Stimulated activated CD4-positive, alpha-beta T cell treated with anti-CD3 and anti-CD28 coated beads, Interleukin-1b, Interleukin-23, amount 100 ng/mL, for 4 hours (primary cell): Measurements from ENCODE around the gene PMP22.
"Not testable (repeated sequence)": the region's sequence is repeated elsewhere in the genome, so short reads cannot be mapped to it uniquely, and the experiment has no call there.

ENCODE experiments used
- DNase-seq, 2 donors: peaks; one replicate each; pipeline ENCODE4 v3.0.0-alpha.2; 2020; ENCODE audit warnings: low read depth in 2 of 2

PMP22 gene

DNA sequence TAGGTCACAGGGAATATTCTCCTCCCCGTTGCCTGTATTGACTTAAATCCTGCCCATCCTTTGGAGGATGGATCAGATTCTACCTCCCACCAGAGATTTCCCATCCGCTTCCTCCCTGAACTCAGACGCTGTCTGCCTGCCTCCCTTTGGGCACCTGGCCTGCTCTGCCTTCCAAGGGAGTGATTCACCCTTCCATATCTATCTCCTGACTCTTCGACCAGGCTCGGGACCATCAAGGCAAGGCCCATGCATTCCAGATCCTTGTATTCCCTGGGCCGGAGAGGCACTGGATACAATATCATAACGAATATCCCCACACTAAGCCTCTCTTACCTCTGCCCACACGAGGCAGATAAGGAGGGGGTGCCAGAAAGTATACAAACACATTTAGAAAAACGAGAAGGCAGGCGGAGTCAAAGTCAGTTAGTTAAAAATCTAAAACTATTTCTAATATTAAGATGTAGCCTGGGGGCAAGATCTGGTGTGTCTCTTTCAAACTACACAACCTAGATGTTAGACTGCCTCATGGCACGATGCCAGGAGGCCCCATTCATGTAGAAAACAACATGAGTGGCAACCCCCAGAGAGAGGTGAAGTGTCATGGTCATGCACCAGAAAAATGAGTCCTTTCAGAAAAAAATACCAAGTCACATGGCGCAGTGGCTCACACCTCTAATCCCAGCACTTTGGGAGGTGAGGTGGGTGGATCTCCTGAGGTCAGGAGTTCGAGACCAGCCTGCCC, 9.2 kb downstream of the PMP22 start:
- DNase-seq, result no peak

DNA sequence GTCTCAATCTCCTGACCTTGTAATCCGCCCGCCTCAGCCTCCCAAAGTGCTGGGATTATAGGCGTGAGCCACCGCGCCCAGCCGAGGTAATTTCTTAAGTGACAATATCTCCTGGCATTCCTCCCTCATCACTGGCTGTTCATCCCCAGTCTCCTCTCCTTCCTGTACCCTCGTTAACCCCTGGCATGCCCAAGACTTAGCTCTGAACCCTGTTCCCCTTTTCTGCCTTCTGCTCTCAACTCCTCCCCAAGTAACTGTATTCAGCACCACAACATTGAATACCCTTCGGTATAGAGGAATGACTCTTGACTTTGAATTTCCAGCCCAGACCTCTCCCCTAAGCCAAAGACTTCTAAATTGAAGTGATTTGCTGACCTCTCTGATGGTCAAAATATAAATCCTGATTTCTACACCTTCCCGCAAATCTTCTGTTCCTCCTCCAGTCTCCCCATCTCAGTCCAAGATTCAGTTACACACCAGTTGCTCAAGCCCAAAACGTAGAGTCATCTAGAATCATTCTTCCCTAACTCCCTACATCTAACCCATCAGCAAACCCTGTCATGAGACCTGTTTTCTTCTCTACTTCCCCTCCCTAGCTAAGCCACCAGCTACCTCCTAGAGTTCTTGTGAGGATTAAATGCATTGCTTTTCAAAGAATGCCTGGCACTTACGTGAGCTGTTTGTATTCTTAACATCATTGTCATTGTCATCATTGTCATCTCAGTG, 14.8 kb downstream of the PMP22 start:
- DNase-seq, result no peak

DNA sequence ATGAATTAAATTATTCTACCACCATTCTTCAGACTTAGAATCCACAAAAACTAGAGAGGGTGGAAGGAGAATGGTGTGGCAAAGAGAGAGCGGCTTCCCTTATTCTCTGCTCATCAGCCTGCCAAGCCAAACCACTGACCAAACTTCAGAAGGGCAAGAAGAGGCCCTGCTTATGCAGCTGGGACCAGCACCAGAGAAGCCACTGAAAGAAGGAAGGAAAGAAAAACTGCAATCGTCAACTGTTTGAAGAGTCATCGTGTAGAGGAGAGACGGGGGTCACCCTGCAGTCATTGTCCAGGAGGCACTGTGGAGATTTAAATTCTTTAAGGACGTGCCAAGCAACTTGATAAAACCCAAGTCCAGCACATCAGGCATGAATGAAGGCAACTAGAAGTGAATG, 15.6 kb downstream of the PMP22 start:
- no peak for DNase-seq

DNA sequence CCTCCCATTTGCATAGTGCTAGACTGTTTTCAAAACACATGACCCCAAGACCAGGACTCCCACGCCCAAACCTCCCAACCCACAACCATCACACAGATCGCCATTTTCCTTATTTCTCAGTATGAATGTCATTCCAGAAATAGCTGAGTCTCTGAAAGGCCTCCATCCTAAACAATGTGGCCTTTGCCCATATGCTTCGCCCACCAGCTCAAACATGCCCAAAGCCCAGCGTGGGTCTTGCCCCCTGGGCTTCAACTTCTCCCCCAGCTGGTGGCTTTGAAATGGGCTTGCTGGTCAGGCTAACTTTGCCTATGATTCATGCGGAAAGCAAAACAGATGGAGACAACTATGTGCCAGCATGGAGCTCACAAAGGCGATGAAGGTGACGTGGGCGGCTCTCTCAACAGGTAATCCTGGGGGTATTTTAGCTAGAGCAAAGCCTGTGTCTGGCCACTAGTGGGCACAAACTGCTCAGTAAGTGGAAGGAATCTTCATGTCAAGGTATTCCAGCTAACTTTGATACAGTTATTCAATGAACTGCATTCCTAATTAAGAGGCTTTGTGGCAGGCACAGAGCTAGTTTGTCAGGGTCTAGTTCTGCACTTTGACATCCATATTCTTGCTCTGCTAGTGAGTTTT, 17.1 kb downstream of the PMP22 start:
- no peak for DNase-seq

DNA sequence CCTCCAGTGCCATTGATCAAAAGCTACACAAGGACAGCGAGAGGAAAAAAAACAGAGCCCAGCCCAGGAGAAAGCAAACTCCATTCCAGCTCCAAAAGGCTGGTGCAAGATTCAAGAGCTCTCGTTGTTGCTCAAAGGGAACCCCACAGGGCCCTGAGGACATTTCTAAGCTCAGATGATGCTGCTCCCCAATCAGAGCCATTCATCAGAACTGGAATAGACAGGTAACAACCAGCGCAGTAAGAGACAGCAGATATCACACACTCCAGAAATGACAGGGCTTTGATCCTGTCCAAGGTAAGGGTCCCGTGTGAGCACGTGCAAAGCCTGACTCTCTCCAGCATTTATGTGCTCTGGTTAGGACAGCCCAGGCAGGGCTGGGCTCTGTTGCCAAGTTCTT, 20.1 kb downstream of the PMP22 start:
- DNase-seq, result no peak

DNA sequence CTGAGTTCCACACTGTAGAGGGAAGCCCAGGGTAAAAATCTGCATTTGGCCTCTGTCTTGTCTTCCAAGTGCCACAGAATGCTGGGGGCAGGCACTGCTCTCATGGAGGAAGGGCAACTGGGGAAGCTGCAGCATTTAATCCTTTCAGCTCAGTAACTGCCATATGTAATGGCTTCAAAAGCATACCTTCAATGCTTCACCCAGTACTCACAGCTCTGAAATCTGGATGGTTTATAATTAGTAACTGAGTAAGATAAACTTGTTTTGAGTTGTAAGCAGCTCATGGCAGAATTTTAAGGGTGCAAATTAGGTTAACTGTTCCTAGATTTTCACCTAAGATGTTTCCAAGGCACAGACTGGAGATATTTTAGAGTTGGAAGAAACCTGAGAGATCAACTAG, 24.5 kb downstream of the PMP22 start:
- DNase-seq, result no peak

DNA sequence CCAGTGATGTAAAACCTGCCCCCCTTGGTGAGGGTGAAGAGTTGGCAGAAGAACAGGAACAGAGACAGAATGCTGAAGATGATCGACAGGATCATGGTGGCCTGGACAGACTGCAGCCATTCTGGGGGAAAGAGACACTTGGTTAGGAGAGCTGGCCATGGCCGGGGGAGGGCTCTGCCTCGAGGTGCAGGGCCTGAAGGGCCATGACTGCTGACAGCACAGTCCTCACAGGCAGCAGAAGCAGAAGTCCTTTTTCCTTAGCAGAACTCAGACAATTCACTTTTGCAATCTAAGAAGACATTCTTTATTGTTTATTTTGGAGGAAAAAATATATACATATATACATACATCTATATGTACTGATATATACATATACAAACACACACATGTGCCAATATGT, 25.6 kb downstream of the PMP22 start:
- no peak for DNase-seq

DNA sequence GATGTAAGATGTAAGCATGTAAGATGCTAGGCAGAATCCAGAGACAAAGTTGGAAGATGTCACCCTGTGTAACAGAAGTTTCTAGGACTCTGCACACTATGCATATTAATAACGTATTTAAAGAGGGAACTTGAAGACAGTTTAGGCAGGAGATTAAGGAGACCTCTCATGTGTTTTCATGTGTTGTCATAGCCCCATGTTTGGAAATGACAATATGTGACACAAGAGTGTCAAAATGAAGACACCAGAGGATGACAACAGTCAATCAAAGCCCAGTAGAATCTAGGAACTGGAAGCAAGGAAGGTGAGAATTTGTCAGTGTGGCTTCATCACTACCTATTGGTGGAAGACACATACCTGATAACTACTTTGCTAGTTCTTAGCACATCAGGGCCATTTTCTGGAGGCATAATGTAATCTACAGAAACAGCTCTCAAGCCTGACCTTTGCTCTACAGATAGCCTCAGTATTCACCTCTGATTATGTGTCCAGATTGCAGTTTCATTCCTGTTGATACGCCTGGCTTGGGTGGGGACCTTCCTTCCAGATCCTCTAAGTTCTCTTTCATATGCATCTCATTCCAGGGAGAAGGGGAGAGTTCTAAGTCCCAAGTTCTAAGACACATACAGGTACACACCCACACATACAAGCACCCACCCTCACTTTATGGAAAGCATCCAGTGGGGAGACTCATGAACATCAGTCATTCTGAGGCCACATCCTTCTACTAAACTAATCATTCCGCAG, 26.3 kb downstream of the PMP22 start:
- no peak for DNase-seq

DNA sequence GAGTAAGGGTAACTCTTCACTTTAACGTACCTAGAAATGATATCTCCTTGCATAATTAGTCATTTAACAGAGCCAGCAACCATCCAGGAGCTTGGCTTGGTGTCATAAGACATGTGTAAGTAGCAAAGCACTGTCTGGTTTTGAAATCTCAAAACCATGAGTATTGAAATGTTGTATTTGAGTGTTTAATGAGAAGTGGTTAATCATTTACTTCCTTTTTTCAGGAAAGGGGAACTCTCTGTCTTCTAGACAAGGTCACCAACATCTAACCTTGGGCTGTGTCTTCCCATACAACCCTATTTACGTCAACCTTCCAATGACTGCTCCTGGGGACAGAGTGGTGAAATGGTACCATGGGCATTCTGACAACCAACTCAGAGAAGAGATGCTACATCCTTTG, 27.1 kb downstream of the PMP22 start:
- no peak for DNase-seq

DNA sequence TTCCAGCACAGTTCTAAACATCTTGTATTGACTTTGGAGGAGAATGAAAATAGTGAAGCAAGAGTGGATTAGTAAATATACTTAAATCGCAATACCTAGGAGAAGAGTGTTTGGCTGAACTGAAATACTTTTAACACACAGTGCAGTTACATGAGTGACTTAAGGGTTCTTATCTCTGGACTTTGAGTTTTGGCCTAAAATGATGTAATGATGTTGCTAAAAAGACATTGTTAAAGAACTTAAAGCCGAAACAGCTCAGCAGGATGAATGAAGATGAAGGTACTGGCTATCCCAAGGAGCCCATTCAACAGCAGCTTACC, 28.1 kb downstream of the PMP22 start:
- no peak for DNase-seq

DNA sequence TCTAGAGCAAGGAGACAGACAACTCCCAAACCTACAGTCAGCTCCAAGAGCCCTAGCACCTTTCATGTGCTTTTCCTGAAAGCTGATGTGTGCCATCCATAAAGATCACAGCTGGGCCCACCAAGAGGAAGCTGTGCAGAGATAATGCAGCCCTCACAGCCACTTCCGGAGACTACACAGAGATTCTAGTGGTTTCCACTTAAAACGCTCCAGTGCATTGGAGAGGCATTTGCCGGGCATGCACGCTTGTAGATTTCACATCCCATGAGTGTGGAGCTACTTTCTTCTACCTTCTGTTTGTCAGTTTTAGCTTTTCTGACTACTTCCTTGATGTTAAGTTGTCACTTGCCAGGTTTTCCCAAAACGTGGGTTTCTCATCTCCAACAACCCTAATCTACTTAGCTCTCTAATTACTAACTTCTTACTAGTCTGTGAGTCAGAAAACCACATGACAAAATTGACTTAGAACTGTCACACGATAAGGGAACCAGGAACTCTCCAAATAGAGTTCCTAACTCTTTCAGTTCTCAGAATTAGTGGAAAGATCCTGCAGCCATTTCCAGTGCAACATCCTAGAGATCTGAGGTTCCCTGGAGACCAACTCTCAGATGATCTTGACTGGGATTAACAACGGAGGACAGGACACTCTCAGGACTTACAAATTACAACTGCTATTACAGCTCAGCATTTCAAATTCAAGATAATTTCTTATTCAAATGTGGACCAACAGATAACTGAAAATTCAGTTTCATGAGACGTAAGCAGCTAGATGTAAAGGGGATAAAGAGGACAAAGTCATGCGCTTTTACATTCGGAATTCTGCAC, 28.6 kb downstream of the PMP22 start:
- DNase-seq, result no peak

DNA sequence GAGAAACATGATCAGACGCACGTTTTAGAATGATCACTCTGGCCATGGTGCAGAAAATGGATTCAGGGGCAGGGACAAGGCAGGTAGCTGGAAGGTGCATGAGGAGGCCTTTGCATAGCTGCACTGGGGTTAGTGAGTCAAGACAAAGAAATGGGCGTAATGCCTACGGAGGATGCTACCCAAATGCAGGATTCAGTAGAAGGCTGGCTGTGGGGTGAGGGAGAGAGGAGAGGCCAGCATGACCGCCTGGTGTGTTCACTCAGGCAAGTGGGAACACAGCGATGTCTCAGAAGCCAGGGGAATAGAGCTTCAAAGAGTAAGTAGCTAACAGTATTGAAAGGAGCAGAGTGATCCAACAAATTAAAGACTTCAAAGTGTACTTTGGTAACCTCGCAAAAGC, 31.2 kb downstream of the PMP22 start:
- DNase-seq, result no peak

DNA sequence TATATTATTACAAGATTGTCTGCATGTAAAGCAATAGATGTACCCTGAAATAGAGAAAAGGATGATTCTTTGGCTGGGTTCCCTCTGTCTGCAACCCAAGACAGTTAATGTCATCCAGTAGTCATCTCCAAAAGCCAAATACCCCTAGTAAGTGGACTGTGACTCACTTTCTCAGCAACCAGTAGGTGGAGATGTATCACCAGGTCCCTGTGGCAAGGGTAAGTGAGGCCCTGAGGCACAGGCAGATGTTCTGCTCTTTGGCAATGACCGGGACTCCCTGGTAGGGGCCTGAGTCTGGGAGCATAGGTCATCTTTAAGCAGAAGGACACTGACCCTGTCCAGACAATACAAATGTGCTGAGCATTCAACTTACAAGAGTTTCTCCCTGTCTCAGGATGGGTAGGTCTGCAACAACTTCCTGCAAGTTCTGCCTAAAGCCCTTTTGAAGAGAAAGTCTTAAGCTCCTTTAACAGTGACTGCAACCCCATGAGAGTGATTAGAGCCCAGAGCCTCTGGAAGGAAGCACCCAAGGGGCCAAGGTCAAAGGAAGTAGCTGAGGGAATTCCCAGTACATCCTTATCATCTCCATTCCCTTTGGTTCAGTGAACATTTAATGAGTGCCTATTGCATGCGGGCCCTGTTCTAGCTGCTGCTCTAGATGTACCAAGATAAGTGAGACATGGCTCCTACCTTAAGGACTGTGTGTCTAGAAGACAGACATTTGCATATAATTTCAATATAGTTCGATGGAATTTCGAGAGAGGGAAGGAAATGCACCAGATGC, 31.9 kb downstream of the PMP22 start:
- DNase-seq, result no peak

DNA sequence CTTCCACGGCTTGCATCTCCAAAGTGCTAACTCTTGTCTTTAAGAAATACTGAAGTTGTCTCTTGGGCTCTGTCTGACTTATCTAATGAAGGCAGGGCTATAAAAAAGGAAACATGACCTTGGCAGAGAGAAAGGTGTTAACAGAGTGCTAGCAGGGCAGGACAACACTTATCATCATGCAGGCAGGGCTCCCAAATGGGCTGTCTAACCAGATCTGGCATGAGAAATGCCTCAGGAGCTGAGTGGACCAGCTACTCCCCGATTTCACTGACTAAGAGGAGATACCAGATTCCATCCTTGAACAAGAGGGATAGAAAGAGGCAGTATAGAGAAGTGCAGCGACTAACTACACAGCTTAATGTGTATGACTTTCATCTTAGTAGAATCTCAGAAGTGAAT, 32.6 kb downstream of the PMP22 start:
- DNase-seq, result no peak

DNA sequence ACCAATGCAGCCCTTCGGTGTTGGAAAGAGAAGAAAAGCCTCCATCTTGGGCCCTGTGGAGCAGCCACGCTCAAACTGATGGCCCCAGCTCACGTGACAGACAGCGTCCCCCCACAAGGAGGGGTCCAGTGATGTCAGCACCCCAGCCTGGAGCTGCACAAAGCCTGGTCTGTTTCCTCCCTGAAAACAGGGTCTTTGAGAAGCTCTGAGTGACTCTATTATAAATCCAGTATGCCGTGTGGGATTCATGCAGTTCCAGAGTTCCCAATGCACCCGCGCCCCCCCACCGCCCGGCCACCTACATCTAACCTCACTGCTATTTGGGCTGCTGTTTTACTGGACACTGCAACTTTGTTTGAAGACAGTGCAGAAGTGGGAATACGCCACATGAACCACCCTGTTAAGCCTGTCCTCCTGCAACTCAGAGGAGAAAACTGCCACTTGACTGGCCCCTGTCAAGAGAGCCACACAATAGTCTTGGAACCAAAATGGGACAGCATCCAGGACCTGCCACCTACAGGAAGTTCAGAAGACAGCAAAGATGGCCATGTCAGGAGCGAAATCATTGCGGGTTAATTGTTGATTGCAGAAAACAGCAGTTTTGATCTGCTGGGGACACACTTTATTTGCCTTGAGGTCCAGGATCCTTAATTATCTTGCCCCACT, 33.1 kb downstream of the PMP22 start:
- no peak for DNase-seq

DNA sequence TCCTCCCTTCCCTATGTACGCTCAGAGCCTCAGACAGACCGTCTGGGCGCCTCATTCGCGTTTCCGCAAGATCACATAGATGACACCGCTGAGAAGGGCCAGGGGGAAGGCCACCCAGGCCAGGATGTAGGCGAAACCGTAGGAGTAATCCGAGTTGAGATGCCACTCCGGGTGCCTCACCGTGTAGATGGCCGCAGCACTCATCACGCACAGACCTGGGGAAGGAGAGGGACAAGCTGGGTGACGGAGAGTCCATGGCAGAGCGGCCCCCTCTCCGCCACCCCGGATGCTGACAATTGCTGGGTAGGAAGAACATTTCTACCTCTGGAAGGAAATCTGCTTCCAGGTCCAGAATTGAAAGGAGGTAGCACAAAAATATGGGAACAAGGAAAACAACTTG, 34.3 kb downstream of the PMP22 start:
- DNase-seq, result no peak

DNA sequence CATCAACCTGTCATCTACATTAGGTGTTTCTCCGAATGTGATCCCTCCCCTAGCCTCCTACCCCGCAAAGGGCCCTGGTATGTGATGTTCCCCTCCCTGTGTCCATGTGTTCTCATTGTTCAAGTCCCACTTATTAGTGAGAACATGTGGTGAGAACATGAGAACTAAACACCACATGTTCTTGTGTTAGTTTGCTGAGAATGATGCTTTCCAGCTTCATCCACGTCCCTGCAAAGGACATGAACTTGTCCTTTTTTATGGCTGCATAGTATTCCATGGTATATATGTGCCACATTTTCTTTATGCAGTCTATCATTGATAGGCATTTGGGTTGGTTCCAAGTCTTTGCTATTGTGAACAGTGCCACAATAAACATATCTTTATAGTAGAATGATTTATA, 43.3 kb downstream of the PMP22 start:
- DNase-seq, result not testable (repeated sequence)

DNA sequence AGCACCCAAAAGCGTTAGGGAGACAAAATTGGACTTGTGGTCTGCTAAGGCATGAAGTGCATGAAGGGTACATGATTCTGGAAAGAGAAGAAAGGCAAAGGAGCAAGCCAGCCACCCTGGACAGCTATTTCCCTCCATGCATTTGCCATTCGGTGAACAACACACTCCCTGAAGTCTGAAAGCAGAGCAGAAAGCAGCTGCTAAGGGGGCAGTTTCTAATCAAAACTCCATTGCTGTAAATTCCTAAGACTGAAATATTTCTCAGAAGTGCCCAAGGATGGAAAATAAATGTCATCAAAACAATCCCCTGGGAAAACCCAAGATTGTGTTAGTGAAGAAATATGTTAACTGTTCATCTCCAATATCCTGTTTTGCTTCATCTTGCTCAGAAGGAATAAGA, 44.3 kb downstream of the PMP22 start:
- no peak for DNase-seq

DNA sequence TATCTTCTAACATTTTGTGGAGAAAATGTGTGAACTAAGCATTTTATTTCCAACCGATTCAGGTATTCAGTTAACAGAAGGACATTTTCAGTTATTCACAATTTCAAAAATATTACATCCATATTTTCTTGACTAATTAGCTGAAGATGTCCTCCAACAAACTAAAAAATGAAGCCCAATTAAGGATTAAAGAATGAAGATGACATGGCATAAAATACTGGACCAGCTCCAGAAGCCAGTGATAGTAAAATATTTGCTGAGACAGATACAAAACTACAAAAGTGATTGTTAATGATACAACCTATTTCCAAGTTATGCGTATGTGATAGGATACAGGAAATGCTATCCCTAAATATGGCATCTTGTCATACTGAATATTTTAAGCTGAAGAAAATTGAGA, 48.6 kb downstream of the PMP22 start:
- DNase-seq, result no peak

DNA sequence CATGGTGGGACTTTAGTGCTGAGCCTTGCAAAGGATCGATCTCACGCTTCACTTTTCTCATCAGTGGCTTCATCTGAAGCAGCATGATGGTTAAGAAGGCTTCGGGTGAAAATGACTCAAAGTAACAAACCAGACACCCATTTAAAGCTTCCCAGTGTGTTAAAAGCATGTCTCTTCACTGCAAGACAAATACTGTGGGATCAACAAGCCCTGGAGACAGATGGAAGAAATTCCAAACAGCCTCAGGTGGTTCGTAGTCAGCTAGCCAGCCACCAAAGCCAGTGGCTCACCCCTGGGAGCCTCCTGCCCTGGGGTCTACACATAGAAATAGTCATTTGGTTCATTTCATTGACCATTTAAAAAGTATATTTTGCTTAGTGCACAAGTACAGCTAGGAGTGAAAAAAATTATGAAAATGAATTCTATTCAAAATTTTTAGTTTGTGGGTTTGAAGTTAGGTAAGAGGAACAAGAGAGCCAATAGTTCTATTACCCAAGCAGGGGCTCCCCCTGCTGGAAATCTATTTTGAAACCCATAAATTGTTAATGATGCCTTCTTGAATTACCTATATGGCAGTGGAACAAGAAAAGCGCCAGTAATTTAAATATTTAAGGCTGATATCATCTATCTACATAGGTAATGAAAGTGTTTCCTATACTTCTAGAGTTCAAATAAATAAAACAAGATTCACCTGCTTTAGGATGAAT, 51.6 kb downstream of the PMP22 start:
- no peak for DNase-seq
